ENCODE results near the gene TRAF3.
"Not testable (repeated sequence)": the region's sequence is repeated elsewhere in the genome, so short reads cannot be mapped to it uniquely, and the experiment has no call there.

TRAF3 gene

GRCh38 chr14:102862154-102862773 lies 85.0 kb downstream of the TRAF3 start:
- Mint-ChIP-seq H3K4me3 (no peak overlapping the region), H3K27ac (ENCODE audit: low read depth) (no peak overlapping the region), H3K27me3 (no peaks in the 10 kb centered on the region), H3K4me1 (peaks cover 9% of the 10 kb centered on the region), H3K9me3 (peaks cover 6% of the 10 kb centered on the region), H3K36me3 (ENCODE audit: insufficient read depth) (peaks cover 9% of the 10 kb centered on the region)
- ATAC-seq (replicated peaks; ENCODE audit: extremely low read depth, poor library complexity, severe bottlenecking) (no peak), DNase-seq (ENCODE audit: low spot score in 2 of 2) (no peak)

- Mint-ChIP-seq H3K27me3 (no peaks in the 10 kb centered on the region), H3K27ac (ENCODE audit: low read depth) (no peak overlapping the region), H3K4me1 (peaks cover 13% of the 10 kb centered on the region), H3K9me3 (peaks cover 6% of the 10 kb centered on the region), H3K36me3 (ENCODE audit: insufficient read depth) (peaks cover 8% of the 10 kb centered on the region), H3K4me3 (no peak overlapping the region)
- no peak for DNase-seq (ENCODE audit: low spot score in 2 of 2)
- no peak for ATAC-seq (replicated peaks; ENCODE audit: extremely low read depth, poor library complexity, severe bottlenecking)
Observed at GRCh38 chr14:102863381-102863780, 86.1 kb downstream of the TRAF3 start.

GRCh38 chr14:102865916-102866315 lies 88.7 kb downstream of the TRAF3 start:
- not testable (repeated sequence) for H3K9me3 Mint-ChIP-seq; ATAC-seq (replicated peaks; ENCODE audit: extremely low read depth, poor library complexity, severe bottlenecking)

GRCh38 chr14:102866982-102867761 lies 89.9 kb downstream of the TRAF3 start:
- no peaks in the 10 kb centered on the region for H3K9me3 Mint-ChIP-seq
- peaks cover 24% of the 10 kb centered on the region for H3K36me3 Mint-ChIP-seq (ENCODE audit: insufficient read depth)
- DNase-seq (ENCODE audit: low spot score in 2 of 2) (no peak), ATAC-seq (replicated peaks; ENCODE audit: extremely low read depth, poor library complexity, severe bottlenecking) (no peak)
- H3K4me3 Mint-ChIP-seq: no peak overlapping the region
- peak overlapping the region; percentile 37 for H3K27ac Mint-ChIP-seq (ENCODE audit: low read depth)
- no peaks in the 10 kb centered on the region for H3K27me3 Mint-ChIP-seq
- H3K4me1 Mint-ChIP-seq: peaks cover 19% of the 10 kb centered on the region

More at GRCh38 chr14:102865916-102866315, 88.7 kb downstream of the TRAF3 start:
- H3K27me3 Mint-ChIP-seq; DNase-seq (ENCODE audit: low spot score in 2 of 2); H3K4me3 Mint-ChIP-seq; H3K27ac Mint-ChIP-seq (ENCODE audit: low read depth): not testable (repeated sequence)
- Mint-ChIP-seq H3K4me1 (peaks cover 11% of the 10 kb centered on the region), H3K36me3 (ENCODE audit: insufficient read depth) (peaks cover 17% of the 10 kb centered on the region)

GRCh38 chr14:102867826-102868580 lies 90.8 kb downstream of the TRAF3 start:
- peaks cover 25% of the 10 kb centered on the region for H3K4me1 Mint-ChIP-seq
- peaks cover 25% of the 10 kb centered on the region for H3K36me3 Mint-ChIP-seq (ENCODE audit: insufficient read depth)
- no peaks in the 10 kb centered on the region for H3K27me3 Mint-ChIP-seq
- H3K4me3 Mint-ChIP-seq: no peak overlapping the region
- no peaks in the 10 kb centered on the region for H3K9me3 Mint-ChIP-seq
- peak overlapping the region; percentile 37 for H3K27ac Mint-ChIP-seq (ENCODE audit: low read depth)
- DNase-seq (ENCODE audit: low spot score in 2 of 2) (no peak), ATAC-seq (replicated peaks; ENCODE audit: extremely low read depth, poor library complexity, severe bottlenecking) (no peak)

GRCh38 chr14:102868956-102869547 lies 91.8 kb downstream of the TRAF3 start:
- no peak for DNase-seq (ENCODE audit: low spot score in 2 of 2)
- H3K4me3 Mint-ChIP-seq: no peak overlapping the region
- no peak overlapping the region for H3K27ac Mint-ChIP-seq (ENCODE audit: low read depth)
- H3K9me3 Mint-ChIP-seq: no peaks in the 10 kb centered on the region
- peaks cover 30% of the 10 kb centered on the region for H3K36me3 Mint-ChIP-seq (ENCODE audit: insufficient read depth)
- H3K27me3 Mint-ChIP-seq: no peaks in the 10 kb centered on the region
- peaks cover 25% of the 10 kb centered on the region for H3K4me1 Mint-ChIP-seq
- no peak for ATAC-seq (replicated peaks; ENCODE audit: extremely low read depth, poor library complexity, severe bottlenecking)

- DNase-seq (ENCODE audit: low spot score in 2 of 2): no peak
- no peak overlapping the region for H3K27ac Mint-ChIP-seq (ENCODE audit: low read depth)
- ATAC-seq (replicated peaks; ENCODE audit: extremely low read depth, poor library complexity, severe bottlenecking): no peak
Observed at GRCh38 chr14:102870246-102870645, 93.0 kb downstream of the TRAF3 start.

GRCh38 chr14:102870994-102871831 lies 94.0 kb downstream of the TRAF3 start:
- DNase-seq (ENCODE audit: low spot score in 2 of 2) (no peak), ATAC-seq (replicated peaks; ENCODE audit: extremely low read depth, poor library complexity, severe bottlenecking) (no peak)
- no peaks in the 10 kb centered on the region for H3K27me3 Mint-ChIP-seq
- no peaks in the 10 kb centered on the region for H3K9me3 Mint-ChIP-seq
- no peak overlapping the region for H3K4me3 Mint-ChIP-seq
- peak overlapping the region; percentile 63 for H3K27ac Mint-ChIP-seq (ENCODE audit: low read depth)
- peaks cover 32% of the 10 kb centered on the region for H3K36me3 Mint-ChIP-seq (ENCODE audit: insufficient read depth)
- H3K4me1 Mint-ChIP-seq: peaks cover 25% of the 10 kb centered on the region

More at GRCh38 chr14:102870246-102870645, 93.0 kb downstream of the TRAF3 start:
- Mint-ChIP-seq H3K4me1 (peaks cover 25% of the 10 kb centered on the region), H3K36me3 (ENCODE audit: insufficient read depth) (peaks cover 32% of the 10 kb centered on the region), H3K27me3 (no peaks in the 10 kb centered on the region), H3K9me3 (no peaks in the 10 kb centered on the region), H3K4me3 (no peak overlapping the region)

- DNase-seq (ENCODE audit: low spot score in 2 of 2): peak in 1 of 2 donors; percentile 37
- peaks cover 25% of the 10 kb centered on the region for H3K4me1 Mint-ChIP-seq
- H3K27ac Mint-ChIP-seq (ENCODE audit: low read depth): peak overlapping the region; percentile 63
- no peaks in the 10 kb centered on the region for H3K27me3 Mint-ChIP-seq
- ATAC-seq (replicated peaks; ENCODE audit: extremely low read depth, poor library complexity, severe bottlenecking): peak; percentile 96
- no peak overlapping the region for H3K4me3 Mint-ChIP-seq
- H3K9me3 Mint-ChIP-seq: no peaks in the 10 kb centered on the region
- H3K36me3 Mint-ChIP-seq (ENCODE audit: insufficient read depth): peaks cover 32% of the 10 kb centered on the region
Observed at GRCh38 chr14:102872020-102872419, 94.8 kb downstream of the TRAF3 start.

- Mint-ChIP-seq H3K27ac (ENCODE audit: low read depth) (peak overlapping the region; percentile 63), H3K27me3 (no peaks in the 10 kb centered on the region), H3K36me3 (ENCODE audit: insufficient read depth) (peaks cover 30% of the 10 kb centered on the region), H3K4me1 (peaks cover 20% of the 10 kb centered on the region), H3K9me3 (no peaks in the 10 kb centered on the region), H3K4me3 (no peak overlapping the region)
- ATAC-seq (replicated peaks; ENCODE audit: extremely low read depth, poor library complexity, severe bottlenecking) (no peak), DNase-seq (ENCODE audit: low spot score in 2 of 2) (no peak)
Observed at GRCh38 chr14:102873131-102873530, 95.9 kb downstream of the TRAF3 start.

GRCh38 chr14:102873546-102874061 lies 96.4 kb downstream of the TRAF3 start:
- no peak overlapping the region for H3K27ac Mint-ChIP-seq (ENCODE audit: low read depth)
- H3K9me3 Mint-ChIP-seq: no peaks in the 10 kb centered on the region
- no peaks in the 10 kb centered on the region for H3K27me3 Mint-ChIP-seq
- peaks cover 20% of the 10 kb centered on the region for H3K4me1 Mint-ChIP-seq
- DNase-seq (ENCODE audit: low spot score in 2 of 2): no peak
- no peak overlapping the region for H3K4me3 Mint-ChIP-seq
- ATAC-seq (replicated peaks; ENCODE audit: extremely low read depth, poor library complexity, severe bottlenecking): no peak
- peaks cover 26% of the 10 kb centered on the region for H3K36me3 Mint-ChIP-seq (ENCODE audit: insufficient read depth)

Data from central memory CD8-positive, alpha-beta T cell (primary cell).